ENCODE data around the gene CCDC13.

The CCDC13 gene

GRCh38 chr3:42732196-42732828 is 40.7 kb downstream of the CCDC13 start:
- no peaks in the 10 kb centered on the region for H3K27me3 ChIP-seq (ENCODE audit: insufficient read depth, low read depth)
- no peak overlapping the region for H3K4me3 ChIP-seq (IDR thresholded peaks at IDR 0.05; ENCODE audit: insufficient read depth, low read depth, low read length)
- no peaks in the 10 kb centered on the region for H4K20me1 ChIP-seq (ENCODE audit: insufficient read depth)
- H3K4me1 ChIP-seq (ENCODE audit: low read depth, poor library complexity, severe bottlenecking): no peaks in the 10 kb centered on the region
- no peak overlapping the region for H2AFZ ChIP-seq (ENCODE audit: low read depth)
- H3K9ac ChIP-seq: no peak overlapping the region
- no peaks in the 10 kb centered on the region for H3K79me2 ChIP-seq (ENCODE audit: insufficient read depth, low read depth)
- TF ChIP-seq, protein P1, sequence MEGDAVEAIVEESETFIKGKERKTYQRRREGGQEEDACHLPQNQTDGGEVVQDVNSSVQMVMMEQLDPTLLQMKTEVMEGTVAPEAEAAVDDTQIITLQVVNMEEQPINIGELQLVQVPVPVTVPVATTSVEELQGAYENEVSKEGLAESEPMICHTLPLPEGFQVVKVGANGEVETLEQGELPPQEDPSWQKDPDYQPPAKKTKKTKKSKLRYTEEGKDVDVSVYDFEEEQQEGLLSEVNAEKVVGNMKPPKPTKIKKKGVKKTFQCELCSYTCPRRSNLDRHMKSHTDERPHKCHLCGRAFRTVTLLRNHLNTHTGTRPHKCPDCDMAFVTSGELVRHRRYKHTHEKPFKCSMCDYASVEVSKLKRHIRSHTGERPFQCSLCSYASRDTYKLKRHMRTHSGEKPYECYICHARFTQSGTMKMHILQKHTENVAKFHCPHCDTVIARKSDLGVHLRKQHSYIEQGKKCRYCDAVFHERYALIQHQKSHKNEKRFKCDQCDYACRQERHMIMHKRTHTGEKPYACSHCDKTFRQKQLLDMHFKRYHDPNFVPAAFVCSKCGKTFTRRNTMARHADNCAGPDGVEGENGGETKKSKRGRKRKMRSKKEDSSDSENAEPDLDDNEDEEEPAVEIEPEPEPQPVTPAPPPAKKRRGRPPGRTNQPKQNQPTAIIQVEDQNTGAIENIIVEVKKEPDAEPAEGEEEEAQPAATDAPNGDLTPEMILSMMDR (conservative IDR thresholded peaks at IDR 0.05; ENCODE audit: low read depth, low read length): no peak
- H3K36me3 ChIP-seq (ENCODE audit: insufficient read depth): no peaks in the 10 kb centered on the region
- no peak overlapping the region for H3K4me2 ChIP-seq
- no peak overlapping the region for H3K27ac ChIP-seq

DNA sequence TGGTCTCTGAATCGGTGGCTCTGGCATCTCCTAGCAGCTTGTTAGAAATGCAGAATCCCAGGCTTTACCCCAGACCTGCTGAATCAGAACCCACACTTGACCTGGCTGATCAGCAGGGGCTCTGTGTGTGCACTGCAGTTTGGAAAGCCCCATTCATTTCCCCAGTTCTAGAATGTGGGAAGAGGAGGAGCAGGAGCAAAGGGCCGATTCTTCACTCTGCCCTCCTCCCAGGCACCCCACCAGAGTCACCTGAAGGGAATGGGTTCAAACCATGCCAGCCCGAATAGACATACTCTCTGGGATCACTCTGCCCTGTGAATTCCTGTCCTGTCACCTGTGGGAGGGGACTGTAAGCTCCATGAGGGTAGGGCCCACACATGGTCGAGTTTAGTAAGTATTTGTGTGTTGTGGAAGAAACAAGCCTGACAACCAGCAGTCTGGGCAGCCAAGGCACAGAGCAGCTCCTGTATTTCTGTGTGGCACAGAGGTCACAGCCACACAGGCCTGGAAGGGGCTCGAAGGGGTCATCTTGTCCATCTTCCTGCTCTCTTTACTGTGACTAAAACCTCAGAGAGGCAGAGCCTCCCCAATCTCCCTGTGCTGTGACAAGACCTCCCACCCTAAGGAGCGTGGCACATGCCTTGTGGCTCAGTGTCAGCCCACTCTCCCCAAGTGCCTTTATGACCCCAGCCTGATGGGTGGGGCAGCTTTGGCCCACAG is 41.4 kb downstream of the CCDC13 start:
- Histone ChIP-seq H4K20me1 (ENCODE audit: insufficient read depth) (no peaks in the 10 kb centered on the region), H3K27me3 (ENCODE audit: insufficient read depth, low read depth) (no peaks in the 10 kb centered on the region), H3K27ac (no peak overlapping the region), H3K36me3 (ENCODE audit: insufficient read depth) (no peaks in the 10 kb centered on the region), H3K4me1 (ENCODE audit: low read depth, poor library complexity, severe bottlenecking) (no peaks in the 10 kb centered on the region), H2AFZ (ENCODE audit: low read depth) (no peak overlapping the region), H3K79me2 (ENCODE audit: insufficient read depth, low read depth) (no peaks in the 10 kb centered on the region), H3K9ac (no peak overlapping the region), H3K4me2 (no peak overlapping the region), H3K4me3 (IDR thresholded peaks at IDR 0.05; ENCODE audit: insufficient read depth, low read depth, low read length) (no peak overlapping the region)
- TF ChIP-seq, protein P1 (conservative IDR thresholded peaks at IDR 0.05; ENCODE audit: low read depth, low read length): no peak

DNA sequence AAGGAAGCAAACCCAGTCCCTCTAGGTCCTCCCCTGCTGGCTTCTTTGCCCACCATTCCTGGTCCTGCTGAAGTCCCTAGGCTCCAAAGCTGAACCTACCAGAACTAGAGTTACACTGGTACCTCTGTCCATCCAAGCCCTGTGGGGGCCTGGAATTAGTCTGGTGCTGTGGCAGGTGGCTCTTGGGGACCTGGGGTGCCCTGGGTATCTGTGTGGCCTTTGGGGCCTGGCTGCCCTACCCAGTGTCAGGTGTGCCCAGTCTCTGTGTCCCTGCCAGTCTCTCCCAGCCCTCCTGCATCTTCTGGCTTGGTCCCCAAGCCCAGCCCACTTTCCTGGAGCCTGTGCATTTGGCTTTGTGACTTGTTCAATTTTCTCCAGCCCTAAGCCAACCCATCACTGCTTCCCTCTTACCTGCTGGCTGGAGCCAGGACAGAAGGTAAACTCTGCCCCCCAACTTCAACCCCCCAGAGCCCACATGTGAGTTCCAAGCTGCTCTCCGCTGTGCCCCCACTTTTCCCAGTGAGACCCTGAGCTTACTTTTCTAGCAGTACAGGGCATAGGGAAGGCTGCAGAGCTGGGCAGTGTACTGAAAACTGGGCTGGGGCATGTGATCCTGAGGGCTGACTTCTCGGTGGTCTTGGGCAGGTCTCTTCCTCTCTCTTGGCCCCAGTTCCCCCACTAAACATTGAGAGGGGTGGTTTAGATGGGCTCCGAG is 42.2 kb downstream of the CCDC13 start:
- H3K9ac ChIP-seq: no peak overlapping the region
- H3K4me2 ChIP-seq: no peak overlapping the region
- no peaks in the 10 kb centered on the region for H3K79me2 ChIP-seq (ENCODE audit: insufficient read depth, low read depth)
- H4K20me1 ChIP-seq (ENCODE audit: insufficient read depth): no peaks in the 10 kb centered on the region
- no peaks in the 10 kb centered on the region for H3K36me3 ChIP-seq (ENCODE audit: insufficient read depth)
- no peaks in the 10 kb centered on the region for H3K4me1 ChIP-seq (ENCODE audit: low read depth, poor library complexity, severe bottlenecking)
- no peak overlapping the region for H3K4me3 ChIP-seq (IDR thresholded peaks at IDR 0.05; ENCODE audit: insufficient read depth, low read depth, low read length)
- TF ChIP-seq, protein P1 (conservative IDR thresholded peaks at IDR 0.05; ENCODE audit: low read depth, low read length): no peak
- no peak overlapping the region for H2AFZ ChIP-seq (ENCODE audit: low read depth)
- no peak overlapping the region for H3K27ac ChIP-seq
- H3K27me3 ChIP-seq (ENCODE audit: insufficient read depth, low read depth): no peaks in the 10 kb centered on the region

GRCh38 chr3:42730294-42730693 is 42.8 kb downstream of the CCDC13 start:
- Histone ChIP-seq H3K4me2 (no peak overlapping the region), H3K79me2 (ENCODE audit: insufficient read depth, low read depth) (no peaks in the 10 kb centered on the region), H3K27me3 (ENCODE audit: insufficient read depth, low read depth) (no peaks in the 10 kb centered on the region), H4K20me1 (ENCODE audit: insufficient read depth) (no peaks in the 10 kb centered on the region), H3K36me3 (ENCODE audit: insufficient read depth) (no peaks in the 10 kb centered on the region), H3K4me1 (ENCODE audit: low read depth, poor library complexity, severe bottlenecking) (no peaks in the 10 kb centered on the region), H2AFZ (ENCODE audit: low read depth) (no peak overlapping the region), H3K4me3 (IDR thresholded peaks at IDR 0.05; ENCODE audit: insufficient read depth, low read depth, low read length) (no peak overlapping the region), H3K27ac (no peak overlapping the region), H3K9ac (no peak overlapping the region)
- TF ChIP-seq, protein P1 (conservative IDR thresholded peaks at IDR 0.05; ENCODE audit: low read depth, low read length): no peak

All from KMS-11 (cell line).